ENCODE data around the gene PPM1L.

The PPM1L gene

DNA sequence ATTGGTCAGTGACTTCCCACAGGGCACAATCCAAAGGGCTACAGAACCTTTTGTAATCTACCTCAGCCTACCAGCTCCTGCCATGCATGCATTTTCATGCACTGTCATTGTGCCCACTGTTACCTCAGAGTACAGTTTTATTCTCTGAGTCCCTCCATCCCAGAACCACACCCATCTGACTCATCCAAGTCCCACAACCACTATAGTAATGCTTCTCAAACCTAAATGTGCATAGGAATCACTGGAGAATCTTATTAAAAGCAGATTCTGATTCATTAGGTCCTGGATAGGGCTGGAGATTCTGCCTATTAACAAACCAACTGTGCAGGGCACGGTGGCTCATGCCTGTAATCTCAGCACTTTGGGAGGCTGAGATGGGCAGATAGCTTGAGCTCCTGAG, 352.8 kb downstream of the PPM1L start:
- Histone ChIP-seq H3K4me1 (ENCODE audit: low read depth, poor library complexity, severe bottlenecking) (no peaks in the 10 kb centered on the region), H3K27ac (no peak overlapping the region), H3K4me2 (no peak overlapping the region), H3K9ac (no peak overlapping the region), H3K27me3 (ENCODE audit: insufficient read depth, low read depth) (no peaks in the 10 kb centered on the region), H2AFZ (ENCODE audit: low read depth) (no peak overlapping the region), H3K36me3 (ENCODE audit: insufficient read depth) (no peaks in the 10 kb centered on the region), H4K20me1 (ENCODE audit: insufficient read depth) (no peaks in the 10 kb centered on the region), H3K4me3 (IDR thresholded peaks at IDR 0.05; ENCODE audit: insufficient read depth, low read depth, low read length) (no peak overlapping the region), H3K79me2 (ENCODE audit: insufficient read depth, low read depth) (no peaks in the 10 kb centered on the region)
- TF ChIP-seq, protein P1, sequence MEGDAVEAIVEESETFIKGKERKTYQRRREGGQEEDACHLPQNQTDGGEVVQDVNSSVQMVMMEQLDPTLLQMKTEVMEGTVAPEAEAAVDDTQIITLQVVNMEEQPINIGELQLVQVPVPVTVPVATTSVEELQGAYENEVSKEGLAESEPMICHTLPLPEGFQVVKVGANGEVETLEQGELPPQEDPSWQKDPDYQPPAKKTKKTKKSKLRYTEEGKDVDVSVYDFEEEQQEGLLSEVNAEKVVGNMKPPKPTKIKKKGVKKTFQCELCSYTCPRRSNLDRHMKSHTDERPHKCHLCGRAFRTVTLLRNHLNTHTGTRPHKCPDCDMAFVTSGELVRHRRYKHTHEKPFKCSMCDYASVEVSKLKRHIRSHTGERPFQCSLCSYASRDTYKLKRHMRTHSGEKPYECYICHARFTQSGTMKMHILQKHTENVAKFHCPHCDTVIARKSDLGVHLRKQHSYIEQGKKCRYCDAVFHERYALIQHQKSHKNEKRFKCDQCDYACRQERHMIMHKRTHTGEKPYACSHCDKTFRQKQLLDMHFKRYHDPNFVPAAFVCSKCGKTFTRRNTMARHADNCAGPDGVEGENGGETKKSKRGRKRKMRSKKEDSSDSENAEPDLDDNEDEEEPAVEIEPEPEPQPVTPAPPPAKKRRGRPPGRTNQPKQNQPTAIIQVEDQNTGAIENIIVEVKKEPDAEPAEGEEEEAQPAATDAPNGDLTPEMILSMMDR (conservative IDR thresholded peaks at IDR 0.05; ENCODE audit: low read depth, low read length) = no peak

- H3K4me3 ChIP-seq (IDR thresholded peaks at IDR 0.05; ENCODE audit: insufficient read depth, low read depth, low read length) = no peak overlapping the region
- H3K9ac ChIP-seq = no peak overlapping the region
- no peaks in the 10 kb centered on the region for H3K4me1 ChIP-seq (ENCODE audit: low read depth, poor library complexity, severe bottlenecking)
- no peak overlapping the region for H2AFZ ChIP-seq (ENCODE audit: low read depth)
- no peaks in the 10 kb centered on the region for H3K79me2 ChIP-seq (ENCODE audit: insufficient read depth, low read depth)
- H3K27me3 ChIP-seq (ENCODE audit: insufficient read depth, low read depth) = no peaks in the 10 kb centered on the region
- no peak overlapping the region for H3K27ac ChIP-seq
- H4K20me1 ChIP-seq (ENCODE audit: insufficient read depth) = no peaks in the 10 kb centered on the region
- no peaks in the 10 kb centered on the region for H3K36me3 ChIP-seq (ENCODE audit: insufficient read depth)
- no peak overlapping the region for H3K4me2 ChIP-seq
- TF ChIP-seq, protein P1 (conservative IDR thresholded peaks at IDR 0.05; ENCODE audit: low read depth, low read length) = no peak
These were observed 361.6 kb downstream of the PPM1L start for GRCh38 chr3:161117646-161118045.

DNA sequence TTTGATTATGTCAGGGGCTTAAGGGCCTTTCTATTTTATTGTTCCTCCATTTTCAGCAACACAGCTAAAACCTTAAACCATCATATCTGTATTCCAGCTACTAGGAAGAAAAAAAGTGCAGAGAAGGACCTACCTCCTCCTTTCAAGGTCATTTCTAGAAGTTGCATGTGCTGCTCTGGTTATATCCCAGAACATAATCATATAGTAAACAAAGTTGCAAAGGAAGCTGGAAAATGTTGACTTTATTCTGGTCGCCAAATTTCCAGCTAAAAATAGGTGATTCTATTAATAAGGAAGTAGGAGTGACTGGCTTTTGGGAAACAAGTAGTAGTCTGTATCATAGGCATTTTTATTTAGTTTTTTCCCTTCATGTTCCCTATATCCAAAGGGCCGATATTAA, 370.5 kb downstream of the PPM1L start:
- H3K4me3 ChIP-seq (IDR thresholded peaks at IDR 0.05; ENCODE audit: insufficient read depth, low read depth, low read length) = no peak overlapping the region
- H3K27me3 ChIP-seq (ENCODE audit: insufficient read depth, low read depth) = no peaks in the 10 kb centered on the region
- no peaks in the 10 kb centered on the region for H3K4me1 ChIP-seq (ENCODE audit: low read depth, poor library complexity, severe bottlenecking)
- no peaks in the 10 kb centered on the region for H3K79me2 ChIP-seq (ENCODE audit: insufficient read depth, low read depth)
- H4K20me1 ChIP-seq (ENCODE audit: insufficient read depth) = no peaks in the 10 kb centered on the region
- TF ChIP-seq, protein P1 (conservative IDR thresholded peaks at IDR 0.05; ENCODE audit: low read depth, low read length) = no peak
- no peak overlapping the region for H3K27ac ChIP-seq
- no peak overlapping the region for H3K9ac ChIP-seq
- no peak overlapping the region for H2AFZ ChIP-seq (ENCODE audit: low read depth)
- H3K36me3 ChIP-seq (ENCODE audit: insufficient read depth) = no peaks in the 10 kb centered on the region
- H3K4me2 ChIP-seq = no peak overlapping the region

All from KMS-11 (cell line).